GM12878 (cell line): ENCODE data around the gene RABGEF1. TPM values are rescaled to one million over a fixed set of nuclear protein-coding genes. Genes with fewer than 3 reads are reported as not detected.
A peak's percentile ranks its signal among the peaks of the same experiment; 100 is the strongest.

Experiments
- ATAC-seq: fragments of 200-7000 bp; cut with Tn5 transposase; 3 replicates; pipeline ENCODE4 v1.9.1; 2020; ENCODE audit warnings: mild to moderate bottlenecking, moderate library complexity
- BruUV-seq: library from RNA; stranded (reverse); fragments of 400-500 nt; replicated peaks from 2 replicates; lab custom pipeline; 2021; lab: Mats Ljungman, UMichigan
- CTCF ChIA-PET: fragments of 300-600 bp; sonication (Branson Sonifier 250); formaldehyde crosslinking; extraction: SDS; loops from one replicate; lab custom pipeline; 2021; ENCODE audit warnings: inconsistent platforms; lab: Yijun Ruan, JAX
- POLR2A ChIA-PET: fragments of 350-600 bp; formaldehyde crosslinking; extraction: SDS; loops from one replicate; lab custom pipeline; 2021; ENCODE audit warnings: inconsistent platforms; lab: Charles Lee
- RAD21 ChIA-PET: fragments of 300-600 bp; sonication (Branson Sonifier 250); formaldehyde crosslinking; loops from one replicate; lab custom pipeline; 2023; ENCODE audit warnings: antibody characterized with exemption; ENCODE audit not compliant: unreplicated experiment; lab: Charles Lee
- SMC1A ChIA-PET: fragments of 300-600 bp; sonication (Branson Sonifier 250); formaldehyde crosslinking; loops from one replicate; lab custom pipeline; 2023; ENCODE audit not compliant: unreplicated experiment, uncharacterized antibody; lab: Charles Lee
- DNase-seq: peaks from one replicate; pipeline ENCODE4 v3.0.0-alpha.2; 2011; ENCODE audit warnings: low read depth, low spot score
- FAIRE-seq: peaks from 3 replicates; lab custom pipeline; 2011; peaks lifted over from hg19 to GRCh38; lab: Jason Lieb, UNC
- H2AFZ ChIP-seq: 2 replicates; pipeline ENCODE4 v1.6.0; 2011; ENCODE audit warnings: low read depth, low read length, control low read depth; ENCODE audit not compliant: control insufficient read depth
- H3K27ac ChIP-seq: 2 replicates; pipeline ENCODE4 v1.5.1; 2011; ENCODE audit warnings: control low read depth; ENCODE audit not compliant: control insufficient read depth, insufficient read depth
- H3K27me3 ChIP-seq, 2 experiments: replicated peaks in 1 of 2; 2 replicates each; pipeline versions ENCODE4 v1.6.0 to v1.6.1; 2011; ENCODE audit warnings: low read length in 1 of 2; ENCODE audit not compliant: control insufficient read depth in 2 of 2, insufficient read depth in 2 of 2
- H3K36me3 ChIP-seq, 2 experiments: 2 replicates each; pipeline ENCODE4 v1.5.1; 2011; ENCODE audit warnings: low read length in 1 of 2; ENCODE audit not compliant: control insufficient read depth in 2 of 2, insufficient read depth in 2 of 2
- H3K4me1 ChIP-seq: 2 replicates; pipeline ENCODE4 v1.6.1; 2011; ENCODE audit warnings: mild to moderate bottlenecking, low read length, moderate library complexity, mixed read lengths; ENCODE audit not compliant: control insufficient read depth, insufficient read depth
- H3K4me2 ChIP-seq: 2 replicates; pipeline ENCODE4 v1.6.0; 2011; ENCODE audit warnings: control low read depth; ENCODE audit not compliant: control insufficient read depth, insufficient read depth
- H3K4me3 ChIP-seq: fragments of 200-600 bp; sonication (generic); 2 replicates; pipeline ENCODE4 v1.5.1; 2016
- H3K79me2 ChIP-seq: 2 replicates; pipeline ENCODE4 v1.6.0; 2011; ENCODE audit warnings: low read length; ENCODE audit not compliant: control insufficient read depth, insufficient read depth
- H3K9ac ChIP-seq: 2 replicates; pipeline ENCODE4 v1.8.0; 2011; ENCODE audit warnings: low read length, control low read depth, mixed read lengths; ENCODE audit not compliant: control insufficient read depth, insufficient read depth
- H3K9me3 ChIP-seq: replicated peaks from 3 replicates; pipeline ENCODE4 v1.5.1; 2011; ENCODE audit warnings: mild to moderate bottlenecking, low read length; ENCODE audit not compliant: control insufficient read depth, insufficient read depth
- H4K20me1 ChIP-seq: 2 replicates; pipeline ENCODE4 v1.6.0; 2011; ENCODE audit not compliant: control insufficient read depth, insufficient read depth
- BHLHE40 ChIP-seq, 2 experiments: fragments of 450-650 bp in 1 of 2; IDR thresholded peaks; 2 replicates each; pipeline ENCODE4 v1.6.1; 2011 to 2017; ENCODE audit warnings: low read depth in 2 of 2, borderline replicate concordance in 1 of 2, improper control_type of control experiment in 1 of 2, low read length in 1 of 2, mild to moderate bottlenecking in 1 of 2
- MEF2A ChIP-seq: IDR thresholded peaks from 2 replicates; pipeline ENCODE4 v1.6.1; 2011; ENCODE audit warnings: low read depth, mild to moderate bottlenecking, low read length, moderate library complexity; ENCODE audit not compliant: insufficient read depth
- NFIC ChIP-seq: IDR thresholded peaks from 2 replicates; pipeline ENCODE4 v1.6.1; 2012; ENCODE audit warnings: low read depth, mild to moderate bottlenecking, inconsistent platforms, low read length, moderate library complexity
- NR2C2 ChIP-seq: IDR thresholded peaks from 2 replicates; pipeline ENCODE4 v1.6.1; 2011; ENCODE audit warnings: borderline replicate concordance, low read depth; ENCODE audit not compliant: control insufficient read depth, insufficient read length
- NR2F1 ChIP-seq: fragments of 450-650 bp; conservative IDR thresholded peaks from 2 replicates; pipeline ENCODE4 v1.6.1; 2017; ENCODE audit warnings: mild to moderate bottlenecking
- PAX8 ChIP-seq: fragments of 450-650 bp; IDR thresholded peaks from 2 replicates; pipeline ENCODE4 v1.6.1; 2017; ENCODE audit warnings: mild to moderate bottlenecking, moderate library complexity
- SMARCA5 ChIP-seq: fragments of 450-650 bp; IDR thresholded peaks from 2 replicates; pipeline ENCODE4 v1.6.1; 2017; ENCODE audit warnings: mild to moderate bottlenecking
- ZNF592 ChIP-seq: fragments of 450-650 bp; IDR thresholded peaks from 2 replicates; pipeline ENCODE4 v1.6.1; 2017; ENCODE audit warnings: mild to moderate bottlenecking, moderate library complexity
- WGBS: methylation state at CpG from one replicate; pipeline ENCODE4 v1.1.6; 2016; ENCODE audit warnings: low lambda C conversion rate; ENCODE audit not compliant: insufficient replicate concordance, insufficient coverage; ENCODE audit errors: missing lambda C conversion rate; 5-methylcytosine and 5-hydroxymethylcytosine counted together
- in situ Hi-C: fragments of 300-500 bp; cut with MboI; formaldehyde crosslinking; loops from 9 replicates; pipeline ENCODE4 v1.14.3; 2018; ENCODE audit warnings: mixed read lengths
- intact Hi-C: fragments of 100-400 bp; cut with micrococcal nuclease; formaldehyde crosslinking; loops from one replicate; pipeline ENCODE4 v1.14.2; 2022; ENCODE audit not compliant: unreplicated experiment
- polyA plus RNA-seq, 11 experiments: library from polyadenylated mRNA; depleted of rRNA in 4 of 11; unstranded in 6 of 11; stranded (reverse) in 5 of 11; fragments of >200 nt; fragmentation: Nextera tagmentation in 4 of 11; fragmentation: Illumina TruSeq in 1 of 11; extraction: Ambion mirVana in 4 of 11; extraction: Trizol in 1 of 11; gene quantifications; 1 replicate in 1 of 11; 2 replicates in 10 of 11; pipeline versions ENCODE4 v1.2.1 to v1.2.3, GENCODE V29; 2011 to 2016; ENCODE audit warnings: inconsistent platforms in 2 of 11, missing spikeins in 2 of 11, low read depth in 1 of 11
- total RNA-seq, 4 experiments: library from RNA; depleted of rRNA in 3 of 4; stranded (reverse); fragments of >200 nt in 3 of 4; fragmentation: Illumina TruSeq in 1 of 4; extraction: Trizol in 1 of 4; gene quantifications; 2 replicates each; pipeline versions ENCODE4 v1.2.1 to v1.2.3, GENCODE V29; 2013 to 2021
- TF ChIP-seq, protein P1 (sequence below): IDR thresholded peaks from 2 replicates; pipeline ENCODE4 v1.6.1; 2011; ENCODE audit warnings: mild to moderate bottlenecking, low read depth, low read length, moderate library complexity; ENCODE audit not compliant: insufficient replicate concordance

Gene RABGEF1
- total and polyA plus RNA-seq, 10 of the 15 experiments (the other 5 are each of a cell fraction or from before 2014, with no cell fraction given): 10.2 to 36.4 (median 26.1) TPM

GRCh38 chr7:66747385-66747784, 6.9 kb downstream of the RABGEF1 start:
- no peak for FAIRE-seq
- CTCF ChIA-PET: no interaction called here
- no peak for DNase-seq
- Histone ChIP-seq H3K36me3 (peaks cover 0 to 3% of the 10 kb centered on the region in 2 experiments; a peak in 2 of 4 replicates), H3K4me3 (peak overlapping the region; percentile 18; the same call in 1 of the 2 replicates), H3K4me2 (peak overlapping the region; percentile 76), H3K79me2 (peaks cover 85% of the 10 kb centered on the region), H4K20me1 (no peaks in the 10 kb centered on the region), H3K4me1 (peaks cover 57% of the 10 kb centered on the region), H3K27me3 (no peaks in the 10 kb centered on the region), H3K9me3 (no peaks in the 10 kb centered on the region), H3K9ac (no peak overlapping the region), H2AFZ (no peak overlapping the region), H3K27ac (peak overlapping the region; percentile 48)
- in situ Hi-C loops: no loop called here
- WGBS: 2% methylated on average over 2 of the region's 2 CpGs
- intact Hi-C loops: loop anchor here (10.0 kb wide), 3 partner anchors 93 to 177 kb away; partner anchors contain the start of gene TMEM248
- SMC1A ChIA-PET: interaction anchor here (1.2 to 2.6 kb wide), 2 partner anchors 19 to 22 kb away, joined by 3 to 10 read pairs; no protein-coding TSS in a partner anchor
- ATAC-seq: no peak
- BruUV-seq: TSS peak; percentile 24
- RAD21 ChIA-PET: interaction anchor here (0.9 kb wide), 1 partner anchor 94 kb away, joined by 3 read pairs; no protein-coding TSS in a partner anchor
- TF ChIP-seq MEF2A (peak; percentile 70; the same call in 1 of the 2 replicates), SMARCA5 (no peak), ZNF592 (no peak), NR2F1 (no peak), PAX8 (no peak), NR2C2 (no peak), NFIC (0 out of 2 replicates have a peak, but pooled peaks have one; percentile 32), BHLHE40 (IDR thresholded peaks at IDR 0.05; ENCODE audit: borderline replicate concordance in 1 of 2, low read depth in 2 of 2, low read length in 1 of 2) (no peak)
- TF ChIP-seq, protein P1, sequence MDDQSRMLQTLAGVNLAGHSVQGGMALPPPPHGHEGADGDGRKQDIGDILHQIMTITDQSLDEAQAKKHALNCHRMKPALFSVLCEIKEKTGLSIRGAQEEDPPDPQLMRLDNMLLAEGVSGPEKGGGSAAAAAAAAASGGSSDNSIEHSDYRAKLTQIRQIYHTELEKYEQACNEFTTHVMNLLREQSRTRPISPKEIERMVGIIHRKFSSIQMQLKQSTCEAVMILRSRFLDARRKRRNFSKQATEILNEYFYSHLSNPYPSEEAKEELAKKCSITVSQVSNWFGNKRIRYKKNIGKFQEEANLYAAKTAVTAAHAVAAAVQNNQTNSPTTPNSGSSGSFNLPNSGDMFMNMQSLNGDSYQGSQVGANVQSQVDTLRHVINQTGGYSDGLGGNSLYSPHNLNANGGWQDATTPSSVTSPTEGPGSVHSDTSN: no peak
- TF ChIP-seq, all 136 proteins: peak for 2
- POLR2A ChIA-PET: interaction anchor here (0.6 to 1.0 kb wide), 2 partner anchors 40 to 130 kb away, joined by 3 to 7 read pairs; no protein-coding TSS in a partner anchor
